ENCODE measurements around the gene AVP.

Gene AVP

GRCh38 chr20:3109350-3110302, 25.1 kb upstream of the AVP start:
- DNase-seq = no peak

GRCh38 chr20:3107464-3108025, 23.0 kb upstream of the AVP start:
- DNase-seq = no peak

- DNase-seq = no peak
These were observed 22.3 kb upstream of the AVP start for GRCh38 chr20:3106658-3107463.

GRCh38 chr20:3106185-3106584, 21.7 kb upstream of the AVP start:
- DNase-seq = no peak

GRCh38 chr20:3105256-3106137, 21.0 kb upstream of the AVP start:
- no peak for DNase-seq

GRCh38 chr20:3103369-3104032, 19.0 kb upstream of the AVP start:
- no peak for DNase-seq

GRCh38 chr20:3102575-3103368, 18.2 kb upstream of the AVP start:
- DNase-seq = no peak

GRCh38 chr20:3101737-3102574, 17.4 kb upstream of the AVP start:
- no peak for DNase-seq

- no peak for DNase-seq
These were observed 16.7 kb upstream of the AVP start for GRCh38 chr20:3101251-3101650.

- no peak for DNase-seq
These were observed 16.0 kb upstream of the AVP start for GRCh38 chr20:3100480-3100879.

GRCh38 chr20:3094848-3095629, 10.5 kb upstream of the AVP start:
- no peak for DNase-seq

- no peak for DNase-seq
These were observed 9.4 kb upstream of the AVP start for GRCh38 chr20:3093861-3094361.

- peak; percentile 24 for DNase-seq
These were observed 8.3 kb upstream of the AVP start for GRCh38 chr20:3092611-3093379.

GRCh38 chr20:3090565-3090964, 6.0 kb upstream of the AVP start:
- no peak for DNase-seq

GRCh38 chr20:3088031-3088430, 3.5 kb upstream of the AVP start:
- DNase-seq = no peak

- no peak for DNase-seq
These were observed 1.1 kb upstream of the AVP start for GRCh38 chr20:3085571-3086072.

- DNase-seq = no peak
These were observed 449 bp upstream of the AVP start for GRCh38 chr20:3084986-3085360.
